VCaP (cell line): ENCODE data around the gene RANBP1.

Experiments used
- H3K27ac ChIP-seq: fragments of 450-650 bp; 2 replicates; pipeline ENCODE4 v1.5.1; 2017
- CTCF ChIP-seq: fragments of 450-650 bp; conservative IDR thresholded peaks from 2 replicates; pipeline ENCODE4 v1.5.1; 2017; ENCODE audit warnings: mild to moderate bottlenecking, moderate library complexity

RANBP1 gene

DNA sequence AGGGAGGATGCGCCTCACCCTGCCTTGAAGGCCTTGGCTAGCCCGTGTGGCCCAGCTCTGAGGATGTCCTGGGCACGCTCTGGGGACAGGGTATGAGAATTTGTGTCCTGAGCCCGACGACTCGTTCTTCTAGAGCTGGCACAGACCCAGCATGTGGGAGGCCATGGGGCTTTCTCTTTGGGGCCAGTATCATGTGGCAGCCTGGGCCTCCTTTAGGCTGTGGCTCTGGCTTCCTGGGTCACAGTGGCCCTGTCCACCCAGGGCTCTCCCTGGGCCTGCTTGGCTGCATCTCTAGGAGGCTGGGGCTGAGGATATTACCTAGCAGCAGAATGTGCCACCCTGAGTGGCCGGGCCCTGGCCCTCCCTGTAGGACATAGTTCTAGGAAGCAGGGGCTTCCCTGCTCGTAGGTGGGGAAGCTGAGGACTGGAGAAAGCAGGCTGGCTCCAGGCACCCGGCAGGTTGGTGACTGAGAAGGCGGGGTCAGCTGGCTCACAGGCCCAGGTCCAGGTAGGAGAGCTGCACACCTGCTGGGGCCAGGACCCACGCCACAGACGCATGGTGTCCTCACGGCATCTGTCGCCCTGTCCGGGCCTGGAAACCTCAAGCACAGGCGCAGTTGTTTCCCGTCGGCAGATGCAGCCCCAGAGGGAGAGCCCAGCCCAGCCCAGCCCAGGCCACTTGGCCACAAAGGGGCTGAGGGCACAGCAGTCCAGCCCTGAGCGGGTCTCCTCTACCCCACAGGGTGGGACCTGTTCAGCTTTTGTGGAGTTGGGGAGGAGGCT is 28.2 kb downstream of the RANBP1 start:
- no peak for TF ChIP-seq CTCF
- H3K27ac ChIP-seq: no peak overlapping the region

DNA sequence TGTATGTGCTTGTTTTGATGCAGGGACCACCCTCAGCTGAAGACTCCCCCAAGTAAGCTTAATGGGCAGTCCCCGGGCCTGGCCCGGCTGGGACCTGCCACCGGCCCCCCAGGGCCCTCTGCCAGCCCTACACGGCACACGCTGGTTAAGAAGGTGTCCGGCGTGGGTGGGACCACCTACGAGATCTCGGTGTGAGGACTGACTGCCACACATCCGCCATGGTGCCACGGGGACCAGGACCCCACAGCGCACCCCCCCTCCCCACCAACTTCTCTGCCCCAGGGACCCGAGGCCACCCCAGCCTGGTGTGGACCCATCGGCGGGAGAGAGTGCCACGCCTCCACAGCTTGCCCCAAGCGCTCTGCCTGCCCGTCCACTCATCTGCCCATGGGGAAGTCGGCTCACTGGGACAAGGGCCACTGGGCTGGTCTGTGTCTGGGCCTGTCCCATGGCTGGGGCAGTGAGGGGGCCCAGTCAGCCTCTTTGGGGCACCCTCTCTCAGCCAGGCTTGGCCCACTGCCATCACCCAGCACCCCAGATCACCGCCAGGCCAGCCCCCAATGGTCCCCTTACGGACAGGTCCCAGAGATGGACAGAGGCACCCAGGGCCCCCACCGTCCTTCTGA is 29.4 kb downstream of the RANBP1 start:
- H3K27ac ChIP-seq: no peak overlapping the region
- no peak for TF ChIP-seq CTCF

- no peak for TF ChIP-seq CTCF
- no peak overlapping the region for H3K27ac ChIP-seq
Observed at GRCh38 chr22:20145832-20146223, 29.9 kb downstream of the RANBP1 start.

GRCh38 chr22:20146777-20147176 is 30.9 kb downstream of the RANBP1 start:
- no peak for TF ChIP-seq CTCF
- H3K27ac ChIP-seq: no peak overlapping the region

- TF ChIP-seq CTCF: no peak
- H3K27ac ChIP-seq: no peak overlapping the region
Observed at GRCh38 chr22:20147237-20147988, 31.5 kb downstream of the RANBP1 start.

- TF ChIP-seq CTCF: no peak
- H3K27ac ChIP-seq: no peak overlapping the region
Observed at GRCh38 chr22:20148414-20148813, 32.5 kb downstream of the RANBP1 start.
